ENCODE results near the gene GALNT4.

Gene GALNT4

DNA sequence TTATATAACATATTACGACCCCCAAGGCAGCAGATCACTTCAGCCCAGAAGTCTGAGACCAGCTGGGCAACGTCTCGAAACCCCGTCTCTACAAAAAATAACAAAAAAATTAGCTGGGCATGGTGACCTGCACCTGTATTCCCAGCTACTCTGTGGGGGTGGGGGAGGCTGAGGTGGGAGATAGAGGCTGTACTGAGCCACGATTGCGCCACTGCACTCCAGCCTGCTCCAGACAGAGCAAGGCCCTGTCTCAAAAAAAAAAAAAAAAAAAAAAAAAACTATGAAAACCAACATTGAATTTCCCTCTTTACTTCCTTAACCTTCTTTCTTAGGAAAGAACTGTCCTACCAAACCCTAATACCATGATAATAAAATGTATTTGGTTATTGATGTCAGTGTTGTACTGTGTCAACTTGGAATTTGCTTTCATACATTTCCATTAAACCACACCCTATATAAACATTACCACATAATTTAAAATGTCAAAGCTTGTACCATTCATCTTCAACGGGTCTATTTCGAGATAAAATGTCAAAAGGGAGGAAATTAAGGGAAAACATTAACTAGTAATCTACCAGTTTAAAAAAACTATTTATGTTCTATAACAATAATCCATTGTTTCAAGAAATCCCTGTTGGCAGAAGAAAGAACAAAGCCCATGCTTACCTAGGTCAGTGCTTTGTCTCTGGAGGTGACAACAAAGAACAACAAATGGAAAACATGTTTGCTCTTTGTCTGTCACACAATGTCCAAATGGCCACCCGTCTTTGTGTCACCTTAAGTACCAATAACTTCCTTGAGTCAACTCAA is 17.4 kb downstream of the GALNT4 start:
- in situ Hi-C loops (cut with HindIII; ENCODE audit: low pct_ligation_motif_present, low sequenced_read_pairs) = no loop called here
- no peak for DNase-seq

DNA sequence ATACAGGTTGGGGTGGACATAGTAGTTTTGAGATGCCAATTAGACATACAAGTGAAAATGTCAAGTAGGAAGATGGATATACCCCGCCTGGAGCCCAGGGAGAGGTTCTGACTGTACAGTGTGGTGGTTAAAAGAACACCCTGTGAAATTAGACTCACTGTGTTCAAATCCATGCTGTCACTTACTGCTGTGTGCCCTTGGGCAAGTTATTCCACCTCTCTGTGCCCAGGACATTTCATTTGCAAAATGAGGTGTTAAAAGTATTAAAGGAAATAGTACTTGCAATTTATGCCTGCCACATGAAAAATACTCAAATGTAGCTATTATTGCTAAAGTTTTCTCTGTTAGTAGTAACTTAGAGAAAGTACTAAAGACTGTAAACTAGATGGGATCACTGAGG is 18.5 kb downstream of the GALNT4 start:
- Histone ChIP-seq H3K4me3 (ENCODE audit: low read depth, low read length) (no peak overlapping the region), H3K27me3 (replicated peaks) (no peaks in the 10 kb centered on the region), H3K36me3 (replicated peaks) (no peaks in the 10 kb centered on the region), H3K27ac (no peak overlapping the region)
- no peak for DNase-seq
- in situ Hi-C loops (cut with HindIII; ENCODE audit: low pct_ligation_motif_present, low sequenced_read_pairs) = no loop called here
- TF ChIP-seq, protein P1, sequence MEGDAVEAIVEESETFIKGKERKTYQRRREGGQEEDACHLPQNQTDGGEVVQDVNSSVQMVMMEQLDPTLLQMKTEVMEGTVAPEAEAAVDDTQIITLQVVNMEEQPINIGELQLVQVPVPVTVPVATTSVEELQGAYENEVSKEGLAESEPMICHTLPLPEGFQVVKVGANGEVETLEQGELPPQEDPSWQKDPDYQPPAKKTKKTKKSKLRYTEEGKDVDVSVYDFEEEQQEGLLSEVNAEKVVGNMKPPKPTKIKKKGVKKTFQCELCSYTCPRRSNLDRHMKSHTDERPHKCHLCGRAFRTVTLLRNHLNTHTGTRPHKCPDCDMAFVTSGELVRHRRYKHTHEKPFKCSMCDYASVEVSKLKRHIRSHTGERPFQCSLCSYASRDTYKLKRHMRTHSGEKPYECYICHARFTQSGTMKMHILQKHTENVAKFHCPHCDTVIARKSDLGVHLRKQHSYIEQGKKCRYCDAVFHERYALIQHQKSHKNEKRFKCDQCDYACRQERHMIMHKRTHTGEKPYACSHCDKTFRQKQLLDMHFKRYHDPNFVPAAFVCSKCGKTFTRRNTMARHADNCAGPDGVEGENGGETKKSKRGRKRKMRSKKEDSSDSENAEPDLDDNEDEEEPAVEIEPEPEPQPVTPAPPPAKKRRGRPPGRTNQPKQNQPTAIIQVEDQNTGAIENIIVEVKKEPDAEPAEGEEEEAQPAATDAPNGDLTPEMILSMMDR (IDR thresholded peaks at IDR 0.05; ENCODE audit: low read depth, low read length, missing control alignments) = no peak

More for the DNA sequence above, 17.4 kb downstream of the GALNT4 start:
- TF ChIP-seq, protein P1 (IDR thresholded peaks at IDR 0.05; ENCODE audit: low read depth, low read length, missing control alignments) = no peak
- Histone ChIP-seq H3K27me3 (replicated peaks) (no peaks in the 10 kb centered on the region), H3K4me3 (ENCODE audit: low read depth, low read length) (no peak overlapping the region), H3K36me3 (replicated peaks) (no peaks in the 10 kb centered on the region), H3K27ac (no peak overlapping the region)

DNA sequence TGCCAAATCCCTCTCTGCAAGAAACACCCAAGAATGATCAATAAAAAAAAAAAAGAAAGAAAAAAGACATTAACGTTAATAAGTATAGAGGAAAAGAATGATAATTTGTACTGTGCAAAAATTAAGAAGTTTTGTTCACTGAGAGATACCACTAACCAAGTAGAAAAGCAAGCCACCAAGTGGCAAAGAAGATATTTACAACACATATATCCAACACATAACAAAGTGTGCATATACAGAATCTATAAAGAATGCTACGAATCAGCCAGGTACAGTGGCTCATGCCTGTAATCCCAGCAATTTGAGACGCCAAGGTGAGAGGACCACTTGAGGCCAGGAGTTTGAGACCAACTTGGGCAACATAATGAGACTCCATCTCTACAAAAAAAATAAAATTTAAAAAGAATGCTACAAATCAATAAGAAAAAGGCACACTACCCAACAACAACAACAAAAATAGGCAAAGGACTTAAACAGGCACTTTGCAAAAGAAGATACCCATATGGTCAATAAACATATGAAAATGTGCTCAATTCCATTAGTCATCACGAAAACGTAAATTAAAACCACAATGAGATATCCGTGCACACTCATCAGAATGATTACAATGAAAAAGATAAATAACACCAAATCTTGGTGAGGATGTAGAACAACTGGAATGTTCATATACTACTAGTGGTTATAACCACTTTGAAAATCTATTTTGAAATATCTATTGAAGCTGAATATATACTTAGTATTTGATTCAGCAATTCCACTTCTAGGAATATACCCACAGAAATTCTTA is 19.8 kb downstream of the GALNT4 start:
- Histone ChIP-seq H3K27me3 (replicated peaks) (no peaks in the 10 kb centered on the region), H3K27ac (no peak overlapping the region), H3K36me3 (replicated peaks) (no peaks in the 10 kb centered on the region), H3K4me3 (ENCODE audit: low read depth, low read length) (no peak overlapping the region)
- TF ChIP-seq, protein P1 (IDR thresholded peaks at IDR 0.05; ENCODE audit: low read depth, low read length, missing control alignments) = no peak
- DNase-seq = peak; percentile 12
- in situ Hi-C loops (cut with HindIII; ENCODE audit: low pct_ligation_motif_present, low sequenced_read_pairs) = no loop called here

DNA sequence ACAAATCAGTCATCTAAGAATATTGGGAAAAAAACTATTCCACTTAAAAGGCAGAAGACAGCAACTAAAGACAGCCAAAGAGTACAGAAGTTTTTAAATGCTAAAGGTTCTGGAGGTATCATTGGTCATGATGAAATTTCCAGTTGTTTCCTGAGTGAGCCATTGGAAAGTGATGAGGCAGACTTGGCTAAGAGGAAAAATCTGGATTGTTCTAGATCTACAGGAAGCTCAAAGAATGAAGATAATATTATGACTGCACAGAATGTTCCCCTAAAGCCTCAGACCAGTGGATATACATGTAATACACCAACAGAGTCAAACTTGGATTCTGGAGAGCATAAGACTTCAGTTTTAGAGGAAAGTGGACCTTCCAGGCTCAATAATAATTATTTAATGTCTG is 22.8 kb downstream of the GALNT4 start:
- no peaks in the 10 kb centered on the region for H3K36me3 ChIP-seq (replicated peaks)

DNA sequence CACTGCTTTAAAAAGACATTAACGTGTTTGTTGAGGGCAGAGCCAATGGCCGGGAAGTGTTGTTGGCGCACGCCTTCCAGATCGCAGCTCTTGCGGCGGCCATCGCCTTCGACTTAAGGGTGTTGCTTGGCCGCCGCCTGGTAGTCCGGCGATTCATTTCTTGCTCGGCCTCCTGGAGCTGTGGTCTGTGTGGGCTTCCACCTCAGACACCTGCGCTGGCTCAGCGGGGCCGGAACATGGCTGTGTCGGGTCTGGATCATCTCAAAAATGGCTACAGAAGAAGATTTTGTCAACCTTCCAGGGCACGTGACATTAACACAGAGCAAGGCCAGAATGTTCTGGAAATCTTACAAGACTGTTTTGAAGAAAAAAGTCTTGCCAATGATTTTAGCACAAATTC is 24.7 kb downstream of the GALNT4 start:
- in situ Hi-C loops (cut with HindIII; ENCODE audit: low pct_ligation_motif_present, low sequenced_read_pairs) = no loop called here
- Histone ChIP-seq H3K27me3 (replicated peaks) (no peaks in the 10 kb centered on the region), H3K27ac (no peak overlapping the region), H3K36me3 (replicated peaks) (no peaks in the 10 kb centered on the region), H3K4me3 (ENCODE audit: low read depth, low read length) (no peak overlapping the region)
- no peak for DNase-seq
- TF ChIP-seq, protein P1 (IDR thresholded peaks at IDR 0.05; ENCODE audit: low read depth, low read length, missing control alignments) = no peak

More for the DNA sequence above, 22.8 kb downstream of the GALNT4 start:
- Histone ChIP-seq H3K27ac (no peak overlapping the region), H3K4me3 (ENCODE audit: low read depth, low read length) (no peak overlapping the region), H3K27me3 (replicated peaks) (no peaks in the 10 kb centered on the region)
- in situ Hi-C loops (cut with HindIII; ENCODE audit: low pct_ligation_motif_present, low sequenced_read_pairs) = no loop called here
- TF ChIP-seq, protein P1 (IDR thresholded peaks at IDR 0.05; ENCODE audit: low read depth, low read length, missing control alignments) = no peak
- no peak for DNase-seq
